Activated B cell treated with CpG ODN at 0.5 μM for 24 hours (primary cell): Measurements from ENCODE around the gene DACH2. TPM values are rescaled to one million over a fixed set of nuclear protein-coding genes. Genes with fewer than 3 reads are reported as not detected.

Experiments
- ATAC-seq: fragments of 200-7000 bp; cut with Tn5 transposase; one replicate; pipeline ENCODE4 v1.10.0; 2021; ENCODE audit warnings: low read depth, mild to moderate bottlenecking, moderate library complexity
- CTCF ChIA-PET: fragments of 350-600 bp; sonication (Branson Sonifier 250); formaldehyde crosslinking; loops from one replicate; lab custom pipeline; 2021; ENCODE audit warnings: antibody characterized with exemption; lab: Charles Lee
- POLR2A ChIA-PET: fragments of 350-600 bp; sonication (Branson Sonifier 250); formaldehyde crosslinking; loops from one replicate; lab custom pipeline; 2021; ENCODE audit warnings: antibody characterized with exemption; lab: Charles Lee
- DNase-seq: peaks from one replicate; pipeline ENCODE4 v3.0.0; 2022
- H3K27ac Mint-ChIP-seq: one replicate; pipeline ENCODE4 v1.8.0; 2020; ENCODE audit warnings: mixed read lengths
- H3K27me3 Mint-ChIP-seq: one replicate; pipeline ENCODE4 v1.8.0; 2021; ENCODE audit warnings: mixed read lengths
- H3K36me3 Mint-ChIP-seq: one replicate; pipeline ENCODE4 v1.8.0; 2021; ENCODE audit warnings: low read depth, mixed read lengths
- H3K4me1 Mint-ChIP-seq: one replicate; pipeline ENCODE4 v1.8.0; 2021; ENCODE audit warnings: mixed read lengths
- H3K4me3 Mint-ChIP-seq: one replicate; pipeline ENCODE4 v1.8.0; 2020; ENCODE audit warnings: mild to moderate bottlenecking, mixed read lengths
- H3K9me3 Mint-ChIP-seq: one replicate; pipeline ENCODE4 v1.8.0; 2020; ENCODE audit warnings: mixed read lengths
- intact Hi-C: fragments of 100-400 bp; cut with micrococcal nuclease; formaldehyde crosslinking; loops from one replicate; pipeline ENCODE4 v1.15.1; 2024
- total RNA-seq: library from RNA; stranded (reverse); gene quantifications from 2 replicates; pipeline ENCODE4 v1.2.3, GENCODE V29; 2022
- TF ChIP-seq, protein P1 (sequence below): fragments of 200-600 bp; IDR thresholded peaks from one replicate; pipeline ENCODE4 v1.8.0; 2022; ENCODE audit warnings: antibody characterized with exemption, mild to moderate bottlenecking

The DACH2 gene
- total RNA-seq, 1 donor from 2014 or later = not detected

DNA sequence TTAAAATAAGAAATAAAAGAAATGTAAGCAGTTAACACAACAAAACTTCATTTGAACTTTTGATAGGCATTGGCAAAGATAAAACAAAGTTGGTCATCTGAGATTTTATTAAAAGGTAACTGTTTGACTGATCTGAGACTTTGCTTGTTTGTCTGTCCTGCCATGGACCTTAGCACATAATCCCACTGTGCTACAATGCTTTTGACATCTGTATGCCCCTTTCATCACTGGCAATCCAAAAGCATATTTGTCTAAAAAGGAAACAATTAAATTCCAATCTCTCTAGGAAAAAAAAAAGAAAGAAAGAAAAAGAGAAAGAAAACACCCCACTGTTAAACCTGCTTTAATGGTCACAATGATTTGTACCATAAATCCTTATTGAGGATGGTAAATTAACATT, 231.0 kb downstream of the DACH2 start:
- Mint-ChIP-seq H3K27ac (no peak overlapping the region), H3K4me3 (no peak overlapping the region), H3K27me3 (no peaks in the 10 kb centered on the region), H3K9me3 (no peaks in the 10 kb centered on the region), H3K36me3 (no peaks in the 10 kb centered on the region), H3K4me1 (no peaks in the 10 kb centered on the region)
- intact Hi-C loops = no loop called here
- DNase-seq (no peak), ATAC-seq (no peak)
- CTCF ChIA-PET = no interaction called here
- POLR2A ChIA-PET = no interaction called here
- TF ChIP-seq, protein P1, sequence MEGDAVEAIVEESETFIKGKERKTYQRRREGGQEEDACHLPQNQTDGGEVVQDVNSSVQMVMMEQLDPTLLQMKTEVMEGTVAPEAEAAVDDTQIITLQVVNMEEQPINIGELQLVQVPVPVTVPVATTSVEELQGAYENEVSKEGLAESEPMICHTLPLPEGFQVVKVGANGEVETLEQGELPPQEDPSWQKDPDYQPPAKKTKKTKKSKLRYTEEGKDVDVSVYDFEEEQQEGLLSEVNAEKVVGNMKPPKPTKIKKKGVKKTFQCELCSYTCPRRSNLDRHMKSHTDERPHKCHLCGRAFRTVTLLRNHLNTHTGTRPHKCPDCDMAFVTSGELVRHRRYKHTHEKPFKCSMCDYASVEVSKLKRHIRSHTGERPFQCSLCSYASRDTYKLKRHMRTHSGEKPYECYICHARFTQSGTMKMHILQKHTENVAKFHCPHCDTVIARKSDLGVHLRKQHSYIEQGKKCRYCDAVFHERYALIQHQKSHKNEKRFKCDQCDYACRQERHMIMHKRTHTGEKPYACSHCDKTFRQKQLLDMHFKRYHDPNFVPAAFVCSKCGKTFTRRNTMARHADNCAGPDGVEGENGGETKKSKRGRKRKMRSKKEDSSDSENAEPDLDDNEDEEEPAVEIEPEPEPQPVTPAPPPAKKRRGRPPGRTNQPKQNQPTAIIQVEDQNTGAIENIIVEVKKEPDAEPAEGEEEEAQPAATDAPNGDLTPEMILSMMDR = no peak

DNA sequence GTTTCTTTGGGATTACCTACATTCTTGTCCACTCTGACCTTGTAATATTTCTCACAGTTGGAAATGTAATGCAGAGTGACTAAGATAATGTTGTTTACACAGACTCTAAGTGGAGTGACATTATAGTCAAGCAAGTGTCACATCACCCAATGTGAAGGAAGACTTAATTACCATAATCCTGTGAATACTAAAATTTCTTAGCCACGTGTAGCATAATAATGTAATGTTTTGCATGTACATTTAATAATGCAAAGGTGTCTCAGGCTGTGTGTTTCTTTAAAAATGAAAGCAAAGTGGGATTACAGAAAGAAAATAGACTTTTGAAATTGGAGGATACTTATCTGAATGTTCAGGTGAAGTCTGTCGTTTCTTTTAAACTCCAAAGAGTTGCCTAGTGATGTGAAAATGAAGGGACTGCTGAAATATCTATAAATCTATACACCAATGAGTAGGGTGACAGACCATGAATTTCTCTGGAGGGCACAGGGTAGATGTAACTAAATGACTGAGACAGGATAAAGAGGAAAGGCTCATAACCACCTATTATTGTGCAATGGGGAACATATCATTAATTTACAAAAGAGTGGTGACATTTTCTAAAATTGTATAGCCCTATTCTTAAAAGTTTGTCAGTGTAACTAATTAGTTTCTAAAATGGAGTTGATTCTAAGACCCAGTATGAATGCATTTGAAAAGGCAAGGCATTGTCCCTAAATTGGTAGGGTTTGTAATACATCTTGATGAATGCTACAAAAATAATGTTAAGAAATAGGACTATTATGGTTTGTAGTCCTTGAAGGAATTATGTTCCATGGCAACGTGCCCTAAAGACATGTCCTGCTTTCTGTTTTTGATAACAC, 235.7 kb downstream of the DACH2 start:
- Mint-ChIP-seq H3K27ac (no peak overlapping the region), H3K4me3 (no peak overlapping the region), H3K4me1 (no peaks in the 10 kb centered on the region), H3K27me3 (no peaks in the 10 kb centered on the region), H3K36me3 (no peaks in the 10 kb centered on the region), H3K9me3 (no peaks in the 10 kb centered on the region)
- TF ChIP-seq, protein P1 = no peak
- no peak for DNase-seq
- intact Hi-C loops = no loop called here
- ChIA-PET CTCF (no interaction called here), POLR2A (no interaction called here)
- ATAC-seq = no peak

DNA sequence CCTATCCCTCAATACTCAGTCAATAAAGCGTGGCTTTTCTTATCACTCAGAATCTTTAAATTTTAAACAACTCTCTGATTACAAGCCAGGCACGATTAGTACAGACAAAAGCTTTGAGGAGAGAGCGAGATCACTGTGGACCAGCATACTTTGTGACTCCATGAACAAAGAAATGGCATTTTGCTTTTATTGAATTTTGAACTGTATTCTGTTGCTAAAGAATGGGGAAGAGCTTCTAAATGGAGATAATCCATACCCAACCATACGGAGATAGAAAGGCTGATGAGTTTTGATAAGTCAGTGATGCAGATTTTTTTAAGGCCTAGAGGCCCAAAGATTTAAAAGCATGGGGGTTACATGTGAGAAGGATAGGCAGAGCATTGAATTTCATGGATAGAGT, 259.1 kb downstream of the DACH2 start:
- POLR2A ChIA-PET = no interaction called here
- Mint-ChIP-seq H3K27ac (no peak overlapping the region), H3K4me3 (no peak overlapping the region), H3K9me3 (no peaks in the 10 kb centered on the region), H3K27me3 (no peaks in the 10 kb centered on the region), H3K36me3 (no peaks in the 10 kb centered on the region), H3K4me1 (no peaks in the 10 kb centered on the region)
- TF ChIP-seq, protein P1 = no peak
- CTCF ChIA-PET = no interaction called here
- no peak for ATAC-seq
- intact Hi-C loops = no loop called here
- DNase-seq = no peak

DNA sequence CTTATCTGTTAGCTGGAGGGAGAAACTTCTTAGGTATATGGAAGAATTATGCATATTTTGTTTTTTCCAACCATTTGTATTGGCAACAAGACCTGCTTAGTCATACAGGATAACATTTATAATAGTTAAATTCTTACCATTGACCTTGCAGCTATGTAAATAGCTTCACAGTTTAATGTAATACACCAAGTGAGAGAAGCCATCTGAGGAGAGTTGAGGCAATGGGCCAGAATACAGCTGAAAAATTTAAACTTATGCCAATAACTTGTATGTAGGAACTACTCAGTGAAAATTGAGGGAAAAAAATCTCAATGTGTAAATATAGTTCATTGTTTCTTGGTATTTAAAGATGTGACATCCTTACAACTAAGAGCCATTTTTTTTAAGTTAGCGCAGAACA, 273.5 kb downstream of the DACH2 start:
- Mint-ChIP-seq H3K27me3 (no peaks in the 10 kb centered on the region), H3K4me1 (no peaks in the 10 kb centered on the region), H3K9me3 (no peaks in the 10 kb centered on the region), H3K4me3 (no peak overlapping the region), H3K27ac (no peak overlapping the region), H3K36me3 (no peaks in the 10 kb centered on the region)
- ATAC-seq (no peak), DNase-seq (no peak)
- TF ChIP-seq, protein P1 = no peak
- intact Hi-C loops = no loop called here
- ChIA-PET POLR2A (no interaction called here), CTCF (no interaction called here)

DNA sequence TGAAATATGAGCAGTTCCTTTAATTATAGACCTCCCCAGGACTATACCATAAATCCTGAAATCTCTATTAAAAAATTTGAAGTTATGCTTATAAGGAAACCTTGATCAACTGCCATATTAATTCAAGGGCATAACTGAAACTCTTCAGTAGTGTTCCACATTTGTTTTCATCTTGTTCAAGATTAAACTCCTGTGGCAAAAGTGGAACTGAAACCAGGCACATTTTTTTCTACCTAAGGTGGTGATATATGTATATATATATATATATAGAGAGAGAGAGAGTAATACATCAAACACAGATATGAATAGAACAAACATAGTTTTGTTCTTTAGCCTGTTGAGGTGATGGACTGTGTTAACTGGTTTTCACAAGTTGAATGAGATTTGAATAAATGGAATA, 287.9 kb downstream of the DACH2 start:
- intact Hi-C loops = no loop called here
- no peaks in the 10 kb centered on the region for H3K36me3 Mint-ChIP-seq
- DNase-seq (no peak), ATAC-seq (no peak)
- H3K9me3 Mint-ChIP-seq = no peaks in the 10 kb centered on the region
- TF ChIP-seq, protein P1 = no peak
- no peak overlapping the region for H3K27ac Mint-ChIP-seq
- H3K27me3 Mint-ChIP-seq = no peaks in the 10 kb centered on the region
- H3K4me1 Mint-ChIP-seq = no peaks in the 10 kb centered on the region
- POLR2A ChIA-PET = no interaction called here
- no peak overlapping the region for H3K4me3 Mint-ChIP-seq
- CTCF ChIA-PET = no interaction called here
